ENCODE data around the gene KCNH6.
A peak's percentile ranks its signal among the peaks of the same experiment; 100 is the strongest.

Gene KCNH6

DNA sequence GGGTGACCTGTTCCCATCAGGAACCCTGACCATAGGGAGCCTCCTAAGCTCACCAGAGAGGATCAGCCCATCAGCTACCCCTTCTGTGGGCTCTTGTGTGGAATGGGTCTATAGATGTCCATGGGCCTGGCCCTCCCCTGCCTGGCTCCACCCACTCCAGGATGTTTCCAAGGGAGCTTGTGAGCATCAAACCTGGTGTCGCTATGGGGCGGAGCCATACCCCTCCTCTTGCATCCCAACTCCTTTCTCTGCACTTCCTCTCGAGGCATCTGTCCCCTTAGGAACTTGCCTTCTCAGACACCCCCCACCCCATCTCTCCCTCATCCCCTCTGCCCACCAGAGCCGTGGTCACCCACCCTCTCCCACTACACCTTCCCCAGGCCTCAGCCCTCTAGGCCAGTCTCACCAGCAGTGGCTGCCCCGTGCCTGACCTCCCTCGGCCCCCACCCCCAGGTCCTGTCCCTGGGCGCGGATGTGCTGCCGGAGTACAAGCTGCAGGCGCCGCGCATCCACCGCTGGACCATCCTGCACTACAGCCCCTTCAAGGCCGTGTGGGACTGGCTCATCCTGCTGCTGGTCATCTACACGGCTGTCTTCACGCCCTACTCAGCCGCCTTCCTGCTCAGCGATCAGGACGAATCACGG, 10.4 kb downstream of the KCNH6 start:
- DNase-seq (ENCODE audit: low read depth in 2 of 2): no peak

DNA sequence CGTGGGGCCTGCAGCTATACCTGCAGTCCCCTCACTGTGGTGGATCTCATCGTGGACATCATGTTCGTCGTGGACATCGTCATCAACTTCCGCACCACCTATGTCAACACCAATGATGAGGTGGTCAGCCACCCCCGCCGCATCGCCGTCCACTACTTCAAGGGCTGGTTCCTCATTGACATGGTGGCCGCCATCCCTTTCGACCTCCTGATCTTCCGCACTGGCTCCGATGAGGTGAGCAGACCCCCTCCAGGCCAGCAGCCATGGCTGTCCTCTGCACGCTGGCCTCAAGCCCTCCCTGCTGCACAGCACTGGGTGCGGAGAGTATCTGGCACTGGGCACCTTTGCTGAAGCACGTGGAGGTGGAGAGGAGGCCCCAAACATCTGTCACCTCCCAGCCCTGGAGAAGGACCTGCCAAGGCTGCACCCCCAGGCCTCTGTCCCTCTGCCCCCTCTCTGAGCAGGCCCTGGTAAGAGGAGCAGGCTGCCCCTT, 11.0 kb downstream of the KCNH6 start:
- no peak for DNase-seq (ENCODE audit: low read depth in 2 of 2)

DNA sequence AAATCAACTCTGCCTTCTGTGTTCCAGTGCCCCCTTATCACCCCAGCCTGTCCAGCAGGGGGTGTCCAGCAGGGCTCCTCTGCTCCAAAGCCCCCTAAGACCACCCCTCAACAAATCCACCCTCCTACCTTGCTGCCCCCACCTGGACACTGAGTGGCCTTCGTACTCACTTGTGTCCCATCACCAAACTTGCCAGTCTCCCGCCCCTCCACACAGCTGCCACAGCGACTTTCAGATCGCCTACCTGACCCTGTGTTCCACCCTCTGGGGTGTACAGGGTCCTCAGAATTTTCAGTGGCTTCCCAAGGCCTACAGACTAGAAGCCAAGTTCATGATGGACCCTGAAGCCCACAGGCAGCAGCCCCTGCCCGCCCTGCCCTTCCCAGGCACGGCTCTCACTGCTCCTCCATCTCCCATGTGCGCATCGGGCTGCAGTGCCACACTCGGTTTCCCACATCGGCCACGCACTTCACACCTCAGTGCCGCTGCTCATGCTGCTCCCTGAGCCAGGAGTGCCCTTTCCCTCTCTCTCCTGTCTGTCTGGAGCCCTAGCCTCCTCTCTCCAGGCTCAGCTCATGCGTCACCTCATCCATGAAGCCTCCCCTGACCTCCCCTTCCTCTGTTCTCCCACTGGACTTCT, 11.8 kb downstream of the KCNH6 start:
- no peak for DNase-seq (ENCODE audit: low read depth in 2 of 2)

DNA sequence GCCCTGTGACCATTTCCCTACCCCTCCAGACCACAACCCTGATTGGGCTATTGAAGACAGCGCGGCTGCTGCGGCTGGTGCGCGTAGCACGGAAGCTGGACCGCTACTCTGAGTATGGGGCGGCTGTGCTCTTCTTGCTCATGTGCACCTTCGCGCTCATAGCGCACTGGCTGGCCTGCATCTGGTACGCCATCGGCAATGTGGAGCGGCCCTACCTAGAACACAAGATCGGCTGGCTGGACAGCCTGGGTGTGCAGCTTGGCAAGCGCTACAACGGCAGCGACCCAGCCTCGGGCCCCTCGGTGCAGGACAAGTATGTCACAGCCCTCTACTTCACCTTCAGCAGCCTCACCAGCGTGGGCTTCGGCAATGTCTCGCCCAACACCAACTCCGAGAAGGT, 12.5 kb downstream of the KCNH6 start:
- DNase-seq (ENCODE audit: low read depth in 2 of 2): no peak

DNA sequence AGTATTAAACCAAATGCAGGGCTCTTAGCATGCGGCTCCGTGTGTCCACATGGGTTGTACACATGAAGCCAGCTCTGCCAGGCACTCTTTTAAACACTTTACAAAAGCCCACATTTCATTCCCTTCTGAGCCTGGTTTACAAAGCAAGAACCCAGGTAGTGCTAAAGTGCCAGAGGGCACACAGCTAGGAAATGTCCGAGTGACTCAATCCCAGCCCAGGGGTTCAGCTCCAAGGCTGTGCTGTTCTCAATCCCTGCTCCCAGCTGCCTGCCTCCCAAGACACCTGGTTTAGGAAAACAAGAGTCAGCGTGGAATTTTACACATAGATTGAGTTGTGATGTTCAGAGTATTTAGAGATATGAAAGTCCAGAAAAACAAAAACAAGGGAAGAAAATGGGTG, 13.8 kb downstream of the KCNH6 start:
- DNase-seq (ENCODE audit: low read depth in 2 of 2): no peak

DNA sequence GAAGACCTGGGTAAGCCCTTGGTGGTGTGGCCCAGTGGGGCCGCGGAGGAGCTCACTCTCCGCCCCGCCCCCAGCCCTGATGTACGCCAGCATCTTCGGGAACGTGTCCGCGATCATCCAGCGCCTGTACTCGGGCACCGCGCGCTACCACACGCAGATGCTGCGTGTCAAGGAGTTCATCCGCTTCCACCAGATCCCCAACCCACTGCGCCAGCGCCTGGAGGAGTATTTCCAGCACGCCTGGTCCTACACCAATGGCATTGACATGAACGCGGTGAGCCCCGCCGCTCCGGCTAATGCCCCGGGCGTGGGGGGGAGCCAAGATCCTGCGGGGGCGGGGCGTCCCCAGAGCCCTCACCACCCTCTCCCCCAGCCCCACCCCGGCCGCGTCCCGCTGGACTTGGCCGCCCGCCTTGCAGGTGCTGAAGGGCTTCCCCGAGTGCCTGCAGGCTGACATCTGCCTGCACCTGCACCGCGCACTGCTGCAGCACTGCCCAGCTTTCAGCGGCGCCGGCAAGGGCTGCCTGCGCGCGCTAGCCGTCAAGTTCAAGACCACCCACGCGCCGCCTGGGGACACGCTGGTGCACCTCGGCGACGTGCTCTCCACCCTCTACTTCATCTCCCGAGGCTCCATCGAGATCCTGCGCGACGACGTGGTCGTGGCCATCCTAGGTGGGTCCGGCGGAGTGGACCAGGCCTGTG, 15.0 kb downstream of the KCNH6 start:
- DNase-seq (ENCODE audit: low read depth in 2 of 2): no peak

DNA sequence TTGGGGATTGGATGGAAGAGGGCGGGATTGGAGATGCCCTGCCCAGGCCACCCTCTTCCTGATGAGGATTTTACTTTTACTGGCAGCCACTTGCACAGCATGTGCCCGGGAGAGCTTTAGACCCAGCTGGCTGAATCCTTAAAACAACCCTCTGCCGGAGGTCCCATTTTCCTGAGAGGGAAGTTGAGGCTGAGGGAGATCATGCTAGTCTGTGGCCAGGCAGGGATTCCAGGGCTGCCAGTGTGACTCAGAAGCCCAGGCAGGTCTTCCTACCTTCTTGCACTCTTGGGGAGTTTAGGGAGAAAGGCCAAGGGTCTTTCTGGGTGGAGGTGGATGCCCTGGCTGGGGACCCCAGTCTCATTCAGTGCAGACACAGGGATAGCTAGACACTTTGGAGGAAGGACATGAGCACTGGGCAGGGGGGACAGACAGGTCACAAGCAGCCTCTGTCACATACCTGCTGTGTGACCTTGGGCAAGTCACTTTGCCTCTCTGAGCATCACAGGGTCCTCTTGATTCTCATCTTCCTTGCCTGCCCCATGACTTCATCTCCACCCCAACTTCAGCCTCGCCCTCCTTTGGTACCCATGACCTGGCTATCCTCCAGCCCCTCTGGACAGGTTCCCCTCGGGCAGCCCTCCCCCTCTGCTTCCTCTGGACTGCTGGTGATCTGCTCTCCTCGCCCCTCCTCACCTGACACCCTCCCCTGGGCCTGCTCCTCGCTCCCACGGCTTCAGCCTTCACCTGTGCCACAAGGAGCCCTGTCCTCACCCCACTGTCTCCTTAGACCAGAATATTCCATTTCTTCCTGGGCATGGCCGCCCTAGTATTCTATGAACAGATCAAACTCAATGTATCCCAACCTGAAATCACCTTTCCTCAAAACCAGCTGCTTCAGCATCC, 15.8 kb downstream of the KCNH6 start:
- DNase-seq (ENCODE audit: low read depth in 2 of 2): no peak

DNA sequence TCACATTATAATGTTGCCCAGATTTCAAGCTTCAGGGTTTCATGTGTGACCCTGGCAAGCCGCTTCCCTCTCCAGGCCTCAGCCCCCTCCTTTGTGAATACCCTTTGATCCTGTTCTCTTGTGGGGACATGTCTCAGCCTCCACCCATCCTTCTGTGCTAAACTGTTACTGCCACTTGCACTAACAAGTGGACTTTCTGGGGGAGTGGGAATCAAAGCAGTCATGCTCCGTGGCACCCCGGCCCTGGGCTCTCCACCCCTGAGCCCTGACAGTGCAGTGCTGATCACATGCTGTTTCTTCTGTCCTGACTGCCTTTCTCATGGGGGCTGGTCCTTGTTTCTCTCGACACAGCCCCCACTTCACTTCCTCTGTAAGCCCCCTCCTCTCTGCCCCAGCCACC, 17.4 kb downstream of the KCNH6 start:
- no peak for DNase-seq (ENCODE audit: low read depth in 2 of 2)

DNA sequence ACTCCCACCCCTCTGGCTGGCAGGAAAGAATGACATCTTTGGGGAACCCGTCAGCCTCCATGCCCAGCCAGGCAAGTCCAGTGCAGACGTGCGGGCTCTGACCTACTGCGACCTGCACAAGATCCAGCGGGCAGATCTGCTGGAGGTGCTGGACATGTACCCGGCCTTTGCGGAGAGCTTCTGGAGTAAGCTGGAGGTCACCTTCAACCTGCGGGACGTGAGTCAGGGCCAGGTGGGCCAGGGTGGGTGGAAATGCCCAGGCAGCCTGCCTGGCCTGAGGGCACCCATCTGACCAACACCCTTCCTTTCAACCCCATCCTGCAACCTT, 19.0 kb downstream of the KCNH6 start:
- no peak for DNase-seq (ENCODE audit: low read depth in 2 of 2)

DNA sequence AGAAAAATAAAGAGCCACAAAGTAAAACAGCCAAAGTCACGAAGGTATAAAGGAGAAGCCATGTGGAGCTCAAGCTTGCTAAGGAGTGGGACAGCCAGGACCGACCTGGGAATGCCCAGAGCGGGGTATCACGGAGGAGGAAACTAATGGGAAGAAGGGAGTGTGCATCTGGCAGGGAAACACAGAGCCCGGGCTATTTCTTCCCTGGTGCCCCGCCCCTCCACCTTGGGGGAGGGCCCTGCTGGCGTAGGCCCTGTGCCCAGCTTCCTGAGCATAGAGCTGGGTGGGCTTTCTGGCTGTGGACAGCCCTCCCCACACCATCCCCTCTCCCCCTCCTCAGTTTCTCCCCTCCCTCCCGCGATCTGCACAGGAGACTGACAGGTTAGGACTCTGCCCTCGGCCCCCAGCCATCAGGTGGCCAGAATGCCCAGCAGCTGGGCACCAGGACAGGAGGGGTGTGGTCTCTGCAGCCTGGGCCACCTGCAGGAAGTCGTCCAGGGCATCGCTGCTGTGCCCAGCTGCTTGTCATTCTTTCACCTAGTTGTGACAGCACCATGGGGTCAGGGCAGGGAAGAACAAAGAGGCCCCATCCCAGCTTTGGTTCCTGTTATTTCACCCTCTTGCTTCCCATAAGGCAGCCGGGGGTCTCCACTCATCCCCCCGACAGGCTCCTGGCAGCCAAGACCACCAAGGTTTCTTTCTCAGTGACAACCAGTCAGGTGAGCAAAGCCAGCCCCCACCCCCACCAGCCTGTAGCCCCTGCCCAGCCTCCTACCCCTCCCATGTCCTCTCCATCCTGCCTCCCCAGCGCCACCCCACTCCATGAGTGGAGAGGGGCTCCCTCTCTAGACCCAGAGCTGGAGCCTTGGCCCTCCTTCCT, 20.0 kb downstream of the KCNH6 start:
- no peak for DNase-seq (ENCODE audit: low read depth in 2 of 2)

DNA sequence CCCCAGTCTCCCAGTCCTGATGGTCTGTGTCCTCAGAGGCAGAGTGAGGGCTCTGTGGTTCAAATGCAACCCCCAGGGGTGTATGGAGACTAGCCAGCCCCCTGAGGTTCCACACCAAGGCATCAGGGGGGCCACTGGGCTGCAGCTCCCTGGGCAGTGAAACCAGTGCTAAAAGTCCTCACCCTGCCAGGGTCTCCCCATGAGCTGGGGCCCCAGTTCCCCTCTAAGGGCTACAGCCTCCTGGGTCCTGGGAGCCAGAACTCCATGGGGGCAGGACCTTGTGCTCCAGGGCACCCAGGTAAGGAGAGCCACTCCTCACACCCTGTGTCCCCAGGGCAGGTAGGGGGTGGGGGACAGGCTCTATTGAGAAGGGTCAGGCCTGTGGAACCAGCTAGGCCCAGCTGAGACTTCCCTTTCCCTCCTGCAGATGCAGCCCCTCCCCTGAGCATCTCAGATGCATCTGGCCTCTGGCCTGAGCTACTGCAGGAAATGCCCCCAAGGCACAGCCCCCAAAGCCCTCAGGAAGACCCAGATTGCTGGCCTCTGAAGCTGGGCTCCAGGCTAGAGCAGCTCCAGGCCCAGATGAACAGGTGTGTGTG, 20.8 kb downstream of the KCNH6 start:
- no peak for DNase-seq (ENCODE audit: low read depth in 2 of 2)

DNA sequence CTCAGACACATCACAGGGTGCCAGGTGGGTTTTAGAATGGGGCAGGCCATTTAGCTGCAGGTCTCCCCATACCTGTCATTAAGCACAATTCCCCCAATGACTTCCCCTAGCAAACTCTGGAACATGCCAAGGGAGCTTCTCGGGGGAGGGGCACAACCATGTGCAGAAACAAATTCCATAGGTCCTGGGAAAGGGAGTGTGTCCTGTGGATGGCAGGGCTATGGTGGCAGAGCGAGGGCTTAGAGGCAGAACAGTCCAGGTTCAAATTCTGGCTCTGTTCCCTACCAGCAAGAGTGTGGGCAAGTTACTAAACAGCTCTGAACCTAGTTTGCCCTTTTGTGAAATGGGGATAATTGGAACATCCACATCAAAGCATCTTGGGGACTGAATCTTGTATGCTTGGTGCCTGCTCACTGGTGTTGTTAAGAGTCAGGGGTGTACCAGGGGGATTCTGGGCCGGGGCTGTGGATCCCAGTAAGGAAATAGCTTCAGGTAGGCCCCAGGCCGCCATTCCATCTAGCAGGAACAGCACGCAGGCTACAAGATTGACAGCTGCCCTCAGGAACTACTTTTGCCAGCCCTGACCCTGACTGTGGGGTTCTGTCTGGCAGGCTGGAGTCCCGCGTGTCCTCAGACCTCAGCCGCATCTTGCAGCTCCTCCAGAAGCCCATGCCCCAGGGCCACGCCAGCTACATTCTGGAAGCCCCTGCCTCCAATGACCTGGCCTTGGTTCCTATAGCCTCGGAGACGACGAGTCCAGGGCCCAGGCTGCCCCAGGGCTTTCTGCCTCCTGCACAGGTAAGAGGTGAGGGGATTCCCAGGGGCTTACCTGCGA, 21.5 kb downstream of the KCNH6 start:
- DNase-seq (ENCODE audit: low read depth in 2 of 2): no peak

DNA sequence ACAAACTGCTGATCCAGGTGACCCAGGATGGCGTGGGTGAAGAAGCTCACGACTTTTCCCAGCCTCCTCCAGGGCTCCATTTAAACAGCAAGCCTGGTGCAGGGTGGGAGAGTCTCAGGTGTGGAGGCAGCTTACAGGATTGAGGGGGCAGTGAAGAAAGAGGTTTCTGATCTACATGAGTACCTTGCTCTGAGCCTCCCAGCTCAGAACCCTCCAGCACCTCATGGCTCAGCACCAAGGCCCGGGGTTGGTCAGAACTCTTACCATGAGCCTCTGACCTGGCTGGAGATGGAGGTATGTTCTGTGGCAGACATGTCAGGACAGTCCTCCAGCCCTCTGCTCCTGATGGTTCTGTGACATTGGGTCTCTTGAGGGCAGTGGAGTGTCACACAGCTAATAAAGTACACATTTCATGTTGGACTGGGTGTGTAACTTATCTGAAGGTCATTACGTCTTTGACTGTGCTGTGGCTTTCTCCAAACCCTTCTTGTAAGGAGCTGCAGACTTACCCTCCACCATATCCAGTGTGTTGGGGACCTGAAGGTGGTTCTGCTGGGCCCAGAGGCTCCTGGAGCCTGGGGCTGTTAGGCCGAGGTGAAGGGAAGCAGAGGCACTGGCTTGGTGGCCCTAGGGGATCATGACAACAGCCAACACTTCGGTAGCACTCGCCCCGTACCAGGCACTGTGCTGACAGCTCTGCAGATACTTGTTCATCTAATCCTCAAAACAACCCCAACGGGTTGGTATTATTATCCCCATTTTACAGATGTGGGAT, 23.3 kb downstream of the KCNH6 start:
- DNase-seq (ENCODE audit: low read depth in 2 of 2): no peak

DNA sequence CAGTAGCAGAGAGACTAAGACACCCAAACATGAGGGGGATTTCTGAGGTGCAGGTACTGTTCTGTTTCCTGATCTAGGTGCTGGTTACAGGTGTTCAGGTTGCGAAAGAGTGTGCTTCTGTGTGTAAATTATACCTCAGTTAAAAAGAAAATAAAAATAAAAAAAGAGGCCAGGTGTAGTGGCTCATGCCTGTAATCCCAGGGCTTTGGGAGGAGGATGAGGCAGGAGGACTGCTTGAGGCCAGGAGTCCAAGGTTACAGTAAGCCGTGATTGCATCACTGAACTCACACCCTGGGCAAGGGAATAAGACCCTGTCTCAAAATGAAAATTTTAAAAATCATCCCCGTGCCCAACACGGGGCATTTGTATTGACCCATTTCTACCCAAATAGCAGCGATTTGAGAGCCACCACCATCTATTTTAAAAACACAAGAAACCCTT, 23.9 kb downstream of the KCNH6 start:
- DNase-seq (ENCODE audit: low read depth in 2 of 2): no peak

DNA sequence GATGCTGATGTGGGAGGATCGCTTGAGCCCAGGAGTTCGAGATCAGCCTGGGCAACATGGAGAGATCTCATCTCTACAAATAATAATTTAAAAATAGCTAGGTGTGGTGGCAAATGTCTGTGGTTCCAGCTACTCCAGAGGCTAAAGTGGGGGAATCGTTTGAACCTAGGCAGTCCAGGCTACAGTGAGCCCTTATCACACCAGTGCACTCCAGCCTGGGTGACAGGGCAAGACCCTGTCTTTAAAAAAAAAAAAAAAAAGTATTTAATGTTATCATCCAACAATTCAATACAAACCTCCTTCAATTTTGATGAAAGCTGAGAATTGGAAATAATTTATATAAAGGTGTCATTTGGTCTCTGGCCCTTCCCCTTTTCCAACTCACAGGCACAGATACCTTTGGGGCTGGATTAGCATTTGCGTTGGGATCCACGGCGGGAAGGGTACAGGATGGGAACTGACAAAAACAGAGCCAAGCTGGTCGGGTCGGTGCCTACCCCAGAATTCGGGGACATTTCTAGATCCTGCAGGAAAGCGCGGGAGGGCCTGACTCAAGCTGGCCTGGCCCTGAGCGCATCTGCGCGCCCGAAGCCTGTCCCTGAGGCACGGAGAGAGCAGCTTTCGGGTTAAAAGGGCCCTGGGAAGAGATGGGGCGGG, 26.3 kb downstream of the KCNH6 start:
- no peak for DNase-seq (ENCODE audit: low read depth in 2 of 2)

DNA sequence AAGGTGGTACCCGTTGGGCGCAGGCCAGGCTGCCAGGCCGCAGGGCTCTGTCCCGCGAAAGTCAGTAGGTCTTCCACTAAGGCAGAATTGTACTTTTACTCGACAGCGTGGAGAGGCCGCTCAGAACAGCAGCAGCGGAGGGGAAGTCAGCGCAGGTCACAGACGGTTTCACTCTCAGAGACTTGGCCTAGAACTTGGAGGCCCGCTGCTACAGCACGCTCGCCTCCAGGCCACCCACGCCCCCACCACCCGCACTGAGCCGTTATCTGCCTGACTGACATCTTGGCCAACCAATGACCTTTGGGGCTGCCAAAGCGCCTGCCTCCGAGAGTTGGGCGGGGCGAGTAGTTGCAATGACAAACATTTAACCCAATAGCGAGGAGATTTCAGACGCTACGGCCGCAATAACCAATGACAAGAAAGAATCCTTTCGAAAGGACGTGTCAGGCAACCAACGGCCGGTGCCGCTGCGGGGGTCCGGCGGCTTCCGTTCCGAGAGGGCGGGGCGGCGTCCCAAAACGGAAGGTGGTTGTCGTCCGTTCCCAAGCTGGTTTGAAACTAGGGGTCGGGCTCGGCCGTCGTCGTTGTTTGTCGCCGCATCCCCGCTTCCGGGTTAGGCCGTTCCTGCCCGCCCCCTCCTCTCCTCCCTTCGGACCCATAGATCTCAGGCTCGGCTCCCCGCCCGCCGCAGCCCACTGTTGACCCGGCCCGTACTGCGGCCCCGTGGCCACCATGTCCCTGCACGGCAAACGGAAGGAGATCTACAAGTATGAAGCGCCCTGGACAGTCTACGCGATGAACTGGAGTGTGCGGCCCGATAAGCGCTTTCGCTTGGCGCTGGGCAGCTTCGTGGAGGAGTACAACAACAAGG, 27.0 kb downstream of the KCNH6 start, which contains the start of gene DCAF7:
Gene DCAF7 (plus strand): TSS at position 532 of the 871 bp plus-strand sequence. CDS start 201 bp downstream, at position 733.
- peak; percentile 99 for DNase-seq (ENCODE audit: low read depth in 2 of 2)

Data from stimulated activated CD8-positive, alpha-beta memory T cell treated with anti-CD3 and anti-CD28 coated beads, Interleukin-7, amount 100 ng/mL, for 4 hours (primary cell).